GM21737 (cell line): ENCODE data around the gene TMEM54.

ENCODE experiments used
- ATAC-seq: cut with Tn5 transposase; IDR thresholded peaks from one replicate; pipeline ENCODE4 v1.9.1; 2021; ENCODE audit warnings: mild to moderate bottlenecking, moderate library complexity; ENCODE audit not compliant: unreplicated experiment

The TMEM54 gene, protein sequence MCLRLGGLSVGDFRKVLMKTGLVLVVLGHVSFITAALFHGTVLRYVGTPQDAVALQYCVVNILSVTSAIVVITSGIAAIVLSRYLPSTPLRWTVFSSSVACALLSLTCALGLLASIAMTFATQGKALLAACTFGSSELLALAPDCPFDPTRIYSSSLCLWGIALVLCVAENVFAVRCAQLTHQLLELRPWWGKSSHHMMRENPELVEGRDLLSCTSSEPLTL

DNA sequence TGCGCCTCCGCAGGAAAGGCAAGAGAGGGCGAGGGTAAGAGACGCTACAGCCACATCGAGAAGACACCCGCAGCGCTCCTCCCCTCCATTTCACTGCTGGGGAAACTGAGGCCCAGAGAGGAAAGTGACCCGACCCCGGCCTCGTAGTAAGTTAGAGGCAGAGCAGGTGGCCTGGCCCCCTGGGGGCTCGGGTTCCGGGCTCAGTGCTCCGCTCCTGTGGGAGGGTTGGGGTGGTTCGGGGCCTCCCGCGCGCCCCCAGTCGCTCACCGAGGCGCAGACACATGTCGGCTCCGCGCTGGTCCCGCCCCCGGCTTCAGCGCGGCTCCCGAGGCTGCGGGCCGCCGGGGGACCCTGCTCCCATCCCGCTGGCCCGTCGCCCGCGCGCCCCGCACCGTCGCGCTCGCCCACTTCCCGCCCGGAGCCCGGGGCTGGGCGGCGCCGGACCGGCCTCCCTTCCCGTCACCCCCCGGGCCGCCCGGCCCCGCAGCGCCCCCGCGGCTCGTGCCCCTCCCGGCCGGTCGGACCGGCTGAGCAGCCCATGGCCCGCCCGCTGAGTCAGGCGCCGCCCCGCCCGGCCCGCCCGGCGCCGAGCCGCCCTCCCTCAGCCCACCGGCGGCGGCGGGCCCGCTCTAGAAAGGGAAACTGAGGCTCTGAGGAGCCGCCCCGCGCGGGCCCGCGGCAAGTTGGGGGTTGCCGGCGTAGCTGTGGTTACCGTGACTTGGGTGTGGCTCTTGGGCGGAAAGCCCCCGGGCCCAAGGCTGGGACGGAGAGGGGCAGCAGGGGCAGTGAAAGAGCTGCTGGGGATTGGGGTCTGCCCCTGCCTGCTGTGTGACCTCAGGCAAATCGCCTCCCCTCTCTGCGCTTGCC, at the start of gene TMEM54:
Gene TMEM54, minus strand, starts transcription at position 434 of the 867 bp plus-strand sequence. Its CDS starts 151 bp downstream, at position 283.
- ATAC-seq = no peak

DNA sequence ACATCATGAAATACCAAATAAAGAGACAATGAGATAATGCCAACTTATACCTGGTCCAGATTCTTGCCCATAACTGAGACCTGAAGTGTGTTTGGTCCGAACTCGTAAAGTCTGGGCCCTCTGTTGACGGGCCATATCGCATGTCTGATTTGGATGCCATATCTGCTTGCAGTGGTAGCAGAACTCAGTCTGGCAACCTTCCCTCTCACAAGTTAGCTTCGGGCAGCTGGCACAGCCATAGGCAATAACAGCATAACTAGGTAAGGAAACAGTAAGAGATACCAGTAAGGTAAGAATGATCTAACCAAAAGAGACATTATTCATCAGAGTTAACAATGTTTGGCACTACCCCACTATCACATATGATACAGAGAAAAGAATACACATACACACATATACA, 48.3 kb upstream of the TMEM54 start:
- no peak for ATAC-seq

GRCh38 chr1:32948905-32949304, 47.7 kb upstream of the TMEM54 start:
- ATAC-seq = no peak

- ATAC-seq = no peak
These were observed 47.2 kb upstream of the TMEM54 start for GRCh38 chr1:32948390-32948722.

DNA sequence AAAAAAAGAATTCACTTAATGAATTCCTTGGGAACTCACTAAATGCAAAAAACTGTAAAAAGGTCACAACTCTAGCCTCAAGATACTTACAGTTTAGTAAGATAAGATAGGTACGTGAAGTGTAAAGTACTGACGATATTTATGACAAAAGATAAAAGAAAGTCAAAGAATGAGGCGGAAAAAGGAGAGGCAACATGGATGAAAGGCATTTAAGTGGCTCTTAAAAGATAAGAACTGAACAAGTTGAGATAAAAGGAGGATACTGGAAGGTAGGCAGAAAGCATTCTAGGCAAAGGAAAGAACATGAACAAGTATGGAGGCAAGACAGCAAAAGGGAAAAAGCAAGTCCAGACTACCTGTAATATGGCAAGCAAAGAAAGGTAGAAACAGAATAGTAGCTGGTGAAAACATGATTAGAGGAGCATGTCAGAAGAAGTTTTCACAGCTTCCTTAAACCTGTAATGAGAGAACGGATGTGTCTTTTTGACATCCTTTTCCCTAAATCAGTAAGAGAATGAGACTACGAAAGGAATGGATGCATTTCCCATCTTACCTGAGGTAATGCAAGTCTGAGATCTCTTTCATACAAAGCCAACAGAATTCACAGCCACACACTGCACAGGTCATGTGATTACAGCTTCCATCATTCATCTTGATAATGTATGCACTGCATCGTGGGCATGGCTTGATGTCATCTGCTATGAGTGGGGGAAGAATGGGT, 46.6 kb upstream of the TMEM54 start:
- ATAC-seq = no peak

GRCh38 chr1:32946413-32946812, 45.2 kb upstream of the TMEM54 start:
- no peak for ATAC-seq

DNA sequence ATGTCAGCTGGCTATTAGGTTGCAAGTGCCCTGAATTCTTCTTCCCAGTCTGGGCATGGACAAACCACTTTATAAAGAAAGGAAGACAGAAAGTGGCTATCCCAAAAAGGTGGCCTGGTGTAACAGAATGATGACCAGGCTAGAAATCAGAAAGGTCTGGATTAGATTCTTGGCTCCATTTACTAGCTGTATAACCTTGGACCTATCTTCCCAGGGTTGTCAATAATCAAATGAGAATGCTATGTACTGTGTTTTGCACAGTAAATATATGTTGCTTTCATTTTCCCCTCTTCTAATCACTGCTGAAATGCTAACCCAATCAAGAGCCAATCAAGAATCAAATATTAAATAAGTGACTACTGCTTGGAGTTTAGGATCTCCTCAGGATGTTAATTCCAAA, 43.0 kb upstream of the TMEM54 start:
- no peak for ATAC-seq

DNA sequence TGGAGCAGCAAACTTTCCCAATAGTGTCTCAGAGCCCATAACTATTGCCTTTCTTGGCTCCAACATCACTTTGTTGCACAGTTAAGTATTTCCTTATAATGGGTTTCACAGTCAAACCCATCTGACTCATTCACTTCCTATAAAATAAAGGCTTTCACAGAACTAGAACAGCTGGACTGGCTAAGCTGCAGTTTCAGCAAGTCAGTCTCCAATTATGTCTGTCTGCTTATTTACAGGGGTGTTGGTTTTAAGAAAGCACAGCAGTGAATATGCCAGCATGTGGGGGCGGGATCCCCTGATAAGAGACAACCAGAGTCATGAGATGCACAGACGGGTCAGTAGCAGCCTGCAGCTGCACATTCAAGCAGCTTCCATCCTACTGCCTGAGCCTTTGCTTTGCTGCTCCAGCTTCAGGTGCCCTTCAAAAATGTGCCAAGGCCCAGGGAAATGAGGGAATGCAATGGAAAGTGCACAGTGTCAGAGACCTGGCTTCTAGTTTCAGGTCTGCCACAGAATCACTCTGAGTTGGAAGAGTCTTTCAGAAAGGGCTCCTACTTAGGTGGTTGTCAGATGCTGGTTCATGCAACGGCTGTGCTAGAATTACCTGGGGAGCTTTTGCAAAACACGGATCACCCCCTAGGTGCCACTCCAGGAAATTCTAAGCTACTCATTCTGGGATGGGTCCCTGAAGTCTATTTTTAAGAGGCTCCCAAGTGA, 38.6 kb upstream of the TMEM54 start:
- no peak for ATAC-seq

GRCh38 chr1:32937061-32937460, 35.9 kb upstream of the TMEM54 start:
- no peak for ATAC-seq

GRCh38 chr1:32934535-32934934, 33.3 kb upstream of the TMEM54 start:
- no peak for ATAC-seq

GRCh38 chr1:32933742-32934322, 32.6 kb upstream of the TMEM54 start:
- no peak for ATAC-seq

- ATAC-seq = no peak
These were observed 30.6 kb upstream of the TMEM54 start for GRCh38 chr1:32931760-32932159.

GRCh38 chr1:32929366-32929765, 28.2 kb upstream of the TMEM54 start:
- ATAC-seq = no peak

- no peak for ATAC-seq
These were observed 27.5 kb upstream of the TMEM54 start for GRCh38 chr1:32928715-32929114.

GRCh38 chr1:32928285-32928684, 27.1 kb upstream of the TMEM54 start:
- ATAC-seq = no peak

- ATAC-seq = no peak
These were observed 26.3 kb upstream of the TMEM54 start for GRCh38 chr1:32927441-32927840.

GRCh38 chr1:32926562-32926961, 25.4 kb upstream of the TMEM54 start:
- ATAC-seq = no peak

GRCh38 chr1:32925403-32926162, 24.4 kb upstream of the TMEM54 start:
- ATAC-seq = no peak

- no peak for ATAC-seq
These were observed 23.7 kb upstream of the TMEM54 start for GRCh38 chr1:32924881-32925344.

DNA sequence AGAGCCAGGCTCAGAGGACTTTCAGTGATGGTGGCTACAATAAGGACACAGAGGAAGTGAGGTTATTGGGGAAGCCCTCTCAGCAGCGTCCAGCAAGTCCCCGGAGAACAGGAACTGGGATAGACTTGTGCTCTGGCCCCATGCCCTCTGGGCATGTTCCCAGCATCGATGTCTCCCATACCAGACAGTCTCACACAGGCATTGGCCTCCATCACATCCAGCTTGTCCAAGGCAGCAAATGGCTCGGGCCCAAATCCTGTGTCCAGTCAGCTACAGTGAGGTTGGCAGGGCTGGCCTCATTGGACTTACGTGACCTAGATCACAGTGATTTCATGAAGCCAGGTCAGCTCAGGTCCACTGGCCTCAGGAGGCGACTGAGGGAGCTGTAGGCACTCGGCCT, 19.6 kb upstream of the TMEM54 start:
- ATAC-seq = no peak
